HFFc6 (cell line): ENCODE results near the gene BACH1. TPM values are rescaled to one million over a fixed set of nuclear protein-coding genes. Genes with fewer than 3 reads are reported as not detected.
"Not testable (repeated sequence)": the region's sequence is repeated elsewhere in the genome, so short reads cannot be mapped to it uniquely, and the experiment has no call there.

Experiments
- DNase-seq: peaks from one replicate; pipeline ENCODE4 v3.0.0-alpha.2; 2018
- H3K27ac Mint-ChIP-seq: 2 replicates; pipeline ENCODE4 v1.8.0; 2020; ENCODE audit warnings: mild to moderate bottlenecking, mixed read lengths
- H3K27me3 Mint-ChIP-seq: 2 replicates; pipeline ENCODE4 v1.8.0; 2021; ENCODE audit warnings: mild to moderate bottlenecking, moderate library complexity, mixed read lengths; ENCODE audit not compliant: insufficient read depth
- H3K36me3 Mint-ChIP-seq: 2 replicates; pipeline ENCODE4 v1.8.0; 2021; ENCODE audit warnings: low read depth, mixed read lengths
- H3K4me1 Mint-ChIP-seq: 2 replicates; pipeline ENCODE4 v1.8.0; 2020; ENCODE audit warnings: low read depth, mixed read lengths
- H3K4me3 Mint-ChIP-seq: 2 replicates; pipeline ENCODE4 v1.8.0; 2020; ENCODE audit warnings: mild to moderate bottlenecking, moderate library complexity, mixed read lengths
- H3K9me3 Mint-ChIP-seq: 2 replicates; pipeline ENCODE4 v1.8.0; 2020; ENCODE audit warnings: mild to moderate bottlenecking, mixed read lengths
- CTCF ChIP-seq: fragments of 200-600 bp; sonication (generic); IDR thresholded peaks from 2 replicates; pipeline ENCODE4 v1.5.0; 2021; ENCODE audit warnings: antibody characterized with exemption, mild to moderate bottlenecking
- total RNA-seq, 6 experiments: library from RNA; stranded (reverse); fragmentation: NEBNext Ultra II Directional; extraction: Animal tissue kit (Norgen Biotek cat#: 25700); gene quantifications; 2 replicates in 1 of 6; 3 replicates in 5 of 6; pipeline ENCODE4 v1.2.3, GENCODE V29; 2021

BACH1 gene
- total RNA-seq, 6 experiments from 2014 or later: 47.3 to 53.5 (median 53.1) TPM

DNA sequence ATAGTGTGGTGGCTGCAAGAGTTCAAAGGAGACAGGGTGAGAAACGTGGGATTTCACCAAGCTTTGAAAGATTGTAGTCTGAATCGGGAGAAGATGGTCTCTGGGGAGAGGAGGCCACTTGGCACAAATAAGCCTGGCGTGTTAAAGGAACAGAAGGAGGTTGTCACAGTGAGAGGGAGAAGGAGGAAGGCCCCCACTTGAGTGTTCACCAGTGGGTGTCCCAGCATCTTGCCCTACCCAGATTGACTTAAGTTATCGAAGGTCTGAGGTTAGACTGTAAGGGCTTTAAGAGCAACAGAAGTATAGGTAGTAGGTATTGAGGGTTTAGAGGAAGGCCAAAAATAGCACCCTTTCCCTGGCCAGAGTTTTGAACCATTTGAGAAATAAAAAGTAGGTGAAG is 48.0 kb downstream of the BACH1 start:
- TF ChIP-seq CTCF: no peak
- no peak for DNase-seq
- Mint-ChIP-seq H3K36me3 (peaks cover 19% of the 10 kb centered on the region), H3K27me3 (peaks cover 2% of the 10 kb centered on the region; the same call in 1 of the 2 replicates), H3K4me3 (peak overlapping the region; percentile 72), H3K27ac (peak overlapping the region; percentile 75), H3K4me1 (peaks cover 84% of the 10 kb centered on the region), H3K9me3 (no peaks in the 10 kb centered on the region)

GRCh38 chr21:29347274-29347681 is 48.6 kb downstream of the BACH1 start:
- peaks cover 19% of the 10 kb centered on the region for H3K36me3 Mint-ChIP-seq
- no peak for TF ChIP-seq CTCF
- H3K4me1 Mint-ChIP-seq: peaks cover 82% of the 10 kb centered on the region
- H3K27ac Mint-ChIP-seq: peak overlapping the region; percentile 75
- peaks cover 2% of the 10 kb centered on the region; the same call in 1 of the 2 replicates for H3K27me3 Mint-ChIP-seq
- no peak for DNase-seq
- H3K9me3 Mint-ChIP-seq: no peaks in the 10 kb centered on the region
- H3K4me3 Mint-ChIP-seq: peak overlapping the region; percentile 29; the same call in 1 of the 2 replicates

GRCh38 chr21:29349702-29350101 is 51.0 kb downstream of the BACH1 start:
- no peak for DNase-seq
- peaks cover 12% of the 10 kb centered on the region for H3K9me3 Mint-ChIP-seq
- no peak overlapping the region for H3K4me3 Mint-ChIP-seq
- peaks cover 58% of the 10 kb centered on the region for H3K4me1 Mint-ChIP-seq
- peaks cover 2% of the 10 kb centered on the region; the same call in 1 of the 2 replicates for H3K27me3 Mint-ChIP-seq
- peaks cover 38% of the 10 kb centered on the region for H3K36me3 Mint-ChIP-seq
- no peak for TF ChIP-seq CTCF
- peak overlapping the region; percentile 55 for H3K27ac Mint-ChIP-seq

GRCh38 chr21:29350246-29350779 is 51.6 kb downstream of the BACH1 start:
- Mint-ChIP-seq H3K27me3 (peaks cover 2% of the 10 kb centered on the region; the same call in 1 of the 2 replicates), H3K9me3 (peaks cover 18% of the 10 kb centered on the region), H3K36me3 (peaks cover 44% of the 10 kb centered on the region), H3K27ac (peak overlapping the region; percentile 55), H3K4me3 (peak overlapping the region; percentile 41; the same call in 1 of the 2 replicates), H3K4me1 (peaks cover 55% of the 10 kb centered on the region)
- no peak for DNase-seq
- TF ChIP-seq CTCF: no peak

DNA sequence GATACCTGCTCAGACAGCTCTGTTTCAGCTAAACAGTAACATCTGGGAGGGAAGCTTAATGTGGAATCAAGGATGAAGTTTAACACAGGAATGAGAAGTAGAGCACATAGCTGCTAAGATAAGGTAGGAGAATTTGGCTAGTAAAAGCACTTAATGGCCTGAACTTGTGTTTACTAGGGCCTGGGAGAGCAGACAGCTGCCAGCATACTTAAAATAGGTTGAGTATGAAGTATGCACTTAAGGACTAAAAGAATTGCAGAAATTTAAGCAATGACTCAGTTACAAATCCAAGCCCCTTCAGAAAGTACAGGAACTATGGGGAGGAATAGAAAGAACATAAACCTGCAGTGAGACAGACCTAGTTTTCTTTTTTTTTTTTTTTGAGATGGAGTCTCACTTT is 53.0 kb downstream of the BACH1 start:
- Mint-ChIP-seq H3K27ac (peak overlapping the region; percentile 55), H3K27me3 (peaks cover 2% of the 10 kb centered on the region; the same call in 1 of the 2 replicates), H3K9me3 (peaks cover 21% of the 10 kb centered on the region), H3K4me3 (no peak overlapping the region; the same call in 1 of the 2 replicates), H3K4me1 (peaks cover 46% of the 10 kb centered on the region), H3K36me3 (peaks cover 45% of the 10 kb centered on the region)
- DNase-seq: peak; percentile 70
- no peak for TF ChIP-seq CTCF

GRCh38 chr21:29355043-29355710 is 56.5 kb downstream of the BACH1 start:
- H3K27me3 Mint-ChIP-seq, H3K27ac Mint-ChIP-seq, DNase-seq, H3K4me3 Mint-ChIP-seq: not testable (repeated sequence)
- Mint-ChIP-seq H3K36me3 (peaks cover 51% of the 10 kb centered on the region), H3K4me1 (peaks cover 37% of the 10 kb centered on the region), H3K9me3 (peaks cover 21% of the 10 kb centered on the region)

DNA sequence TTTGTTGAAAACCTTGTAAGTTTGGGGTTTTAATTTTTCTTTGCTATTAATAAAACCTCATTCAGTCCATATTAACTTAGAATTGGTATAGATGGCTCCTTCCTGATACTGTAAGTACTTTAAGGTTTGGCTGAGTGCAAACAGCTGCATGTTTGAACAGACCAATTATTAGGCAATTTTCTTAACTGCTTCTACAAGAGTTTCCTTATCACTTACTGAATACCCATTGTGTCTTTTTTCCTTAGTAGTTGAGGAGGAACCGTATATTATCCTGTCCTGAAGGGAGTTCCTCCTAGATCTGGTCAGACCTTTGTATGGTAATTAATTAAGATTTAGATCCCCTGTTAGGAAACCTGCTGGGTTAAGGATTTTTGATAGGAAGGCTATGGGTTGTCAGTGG is 57.6 kb downstream of the BACH1 start:
- Mint-ChIP-seq H3K4me1 (peaks cover 37% of the 10 kb centered on the region), H3K36me3 (peaks cover 55% of the 10 kb centered on the region)
- H3K27ac Mint-ChIP-seq: not testable (repeated sequence)

GRCh38 chr21:29356810-29357209 is 58.1 kb downstream of the BACH1 start:
- not testable (repeated sequence) for H3K4me3 Mint-ChIP-seq, H3K27ac Mint-ChIP-seq, H3K27me3 Mint-ChIP-seq, DNase-seq
- Mint-ChIP-seq H3K36me3 (peaks cover 55% of the 10 kb centered on the region), H3K9me3 (peaks cover 21% of the 10 kb centered on the region), H3K4me1 (peaks cover 36% of the 10 kb centered on the region)

More for the DNA sequence above, 57.6 kb downstream of the BACH1 start:
- not testable (repeated sequence) for DNase-seq, H3K4me3 Mint-ChIP-seq, H3K27me3 Mint-ChIP-seq
- H3K9me3 Mint-ChIP-seq: peaks cover 21% of the 10 kb centered on the region
